ENCODE data around the gene OBP2B.

The OBP2B gene

DNA sequence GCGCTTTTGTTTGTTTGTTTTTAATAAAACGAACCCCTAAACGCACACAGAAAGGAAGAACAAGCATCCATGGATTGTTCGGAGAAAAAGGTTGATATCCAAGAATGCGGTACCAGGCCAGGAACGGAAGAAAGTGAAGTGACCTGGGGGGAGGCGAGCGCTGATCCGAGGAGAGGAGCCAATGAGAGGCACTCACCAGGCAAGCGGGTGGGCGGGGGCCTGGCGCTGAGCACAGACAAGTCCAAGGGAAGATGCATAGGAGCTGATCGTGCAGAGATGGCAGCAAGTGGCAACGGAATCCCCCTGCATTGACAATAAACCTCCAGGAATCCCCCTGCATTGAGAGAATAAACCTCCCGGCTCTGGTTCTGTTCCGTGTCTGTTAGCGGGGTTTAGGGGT, 8.4 kb downstream of the OBP2B start:
- H2BK120ac ChIP-seq (ENCODE audit: insufficient read depth, low read length, poor library complexity), result no peak overlapping the region
- H3K4me3 ChIP-seq (ENCODE audit: low read depth, low read length), result no peak overlapping the region
- no peak overlapping the region for H3K14ac ChIP-seq (ENCODE audit: low read length)
- H3K4me1 ChIP-seq (ENCODE audit: control insufficient read depth in 1 of 2, insufficient read depth in 2 of 2, low read length in 2 of 2), result no peaks in the 10 kb centered on the region
- H2BK12ac ChIP-seq (ENCODE audit: low read length), result no peak overlapping the region
- no peak overlapping the region for H3K23ac ChIP-seq (ENCODE audit: low read length)
- WGBS (ENCODE audit: extremely low coverage, insufficient coverage, insufficient read length), result no CpG with 5 or more reads among the region's 17 CpGs
- peaks cover 6% of the 10 kb centered on the region for H3K9me3 ChIP-seq (ENCODE audit: insufficient read depth, low read depth, low read length)
- no peak overlapping the region for H2AFZ ChIP-seq (ENCODE audit: insufficient read depth, low read length, poor library complexity)
- H4K8ac ChIP-seq (ENCODE audit: low read depth, low read length), result no peak overlapping the region
- H3K9ac ChIP-seq (ENCODE audit: low read length), result no peak overlapping the region
- H4K91ac ChIP-seq (ENCODE audit: low read depth, low read length), result no peak overlapping the region
- H3K79me1 ChIP-seq (ENCODE audit: low read length), result no peaks in the 10 kb centered on the region
- DNase-seq, result no peak
- H3K4me2 ChIP-seq (ENCODE audit: low read length), result no peak overlapping the region
- no peaks in the 10 kb centered on the region for H3K36me3 ChIP-seq (ENCODE audit: control insufficient read depth in 1 of 2, insufficient read depth in 2 of 2, low read length in 2 of 2)
- H3K4ac ChIP-seq (ENCODE audit: low read depth, low read length), result no peak overlapping the region
- no peaks in the 10 kb centered on the region for H3K27me3 ChIP-seq (ENCODE audit: insufficient read depth, low read length)
- no peak overlapping the region for H2BK5ac ChIP-seq (ENCODE audit: low read depth, low read length, poor library complexity)
- no peak overlapping the region for H4K12ac ChIP-seq (ENCODE audit: low read depth, low read length)
- H3K79me2 ChIP-seq (ENCODE audit: control insufficient read depth, insufficient read depth, low read length, poor library complexity), result no peaks in the 10 kb centered on the region
- H2AK5ac ChIP-seq (ENCODE audit: low read length), result no peak overlapping the region
- H3K27ac ChIP-seq (ENCODE audit: low read depth, low read length), result no peak overlapping the region
- H3K18ac ChIP-seq (ENCODE audit: low read length), result no peak overlapping the region

DNA sequence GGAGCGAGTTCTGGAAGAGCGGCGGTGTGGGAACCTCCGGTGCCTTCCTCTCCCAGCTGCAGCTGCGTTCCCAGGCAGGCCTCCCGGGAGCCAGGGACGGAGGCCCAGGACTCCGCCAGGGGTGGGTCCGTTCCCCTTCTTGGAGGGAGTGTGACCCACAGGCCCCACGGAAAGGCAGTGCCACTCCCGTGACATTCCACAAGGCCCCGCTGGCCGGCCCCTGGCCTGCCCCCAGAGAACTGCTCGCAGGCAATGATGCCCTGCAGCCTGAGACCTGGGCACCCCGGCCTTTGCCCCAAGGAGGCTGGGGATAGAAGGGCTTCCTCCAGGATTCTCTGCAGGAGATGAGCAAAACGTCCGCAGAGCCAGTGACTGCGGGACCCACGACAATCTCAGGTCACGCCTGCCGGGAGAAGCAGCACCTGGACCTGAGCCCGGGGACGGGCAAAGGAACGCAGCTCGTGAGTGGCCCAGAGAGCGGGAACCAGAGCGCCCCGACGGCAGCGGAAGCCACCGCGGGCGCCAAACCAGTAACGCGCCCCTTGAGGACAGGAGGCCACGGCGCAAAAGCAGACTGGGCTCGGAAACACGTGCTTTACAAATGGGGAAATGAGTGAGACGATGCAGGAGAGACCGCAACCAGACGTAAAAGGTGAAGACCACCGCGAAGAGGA, 9.3 kb downstream of the OBP2B start:
- H3K79me2 ChIP-seq (ENCODE audit: control insufficient read depth, insufficient read depth, low read length, poor library complexity), result no peaks in the 10 kb centered on the region
- no peak overlapping the region for H3K4me3 ChIP-seq (ENCODE audit: low read depth, low read length)
- H4K91ac ChIP-seq (ENCODE audit: low read depth, low read length), result no peak overlapping the region
- no CpG with 5 or more reads among the region's 44 CpGs for WGBS (ENCODE audit: extremely low coverage, insufficient coverage, insufficient read length)
- no peak overlapping the region for H2BK5ac ChIP-seq (ENCODE audit: low read depth, low read length, poor library complexity)
- no peak overlapping the region for H3K4ac ChIP-seq (ENCODE audit: low read depth, low read length)
- H2AK5ac ChIP-seq (ENCODE audit: low read length), result no peak overlapping the region
- H3K14ac ChIP-seq (ENCODE audit: low read length), result no peak overlapping the region
- no peak overlapping the region for H4K12ac ChIP-seq (ENCODE audit: low read depth, low read length)
- H3K27me3 ChIP-seq (ENCODE audit: insufficient read depth, low read length), result no peaks in the 10 kb centered on the region
- H3K9ac ChIP-seq (ENCODE audit: low read length), result no peak overlapping the region
- no peak overlapping the region for H3K18ac ChIP-seq (ENCODE audit: low read length)
- H4K8ac ChIP-seq (ENCODE audit: low read depth, low read length), result no peak overlapping the region
- H3K27ac ChIP-seq (ENCODE audit: low read depth, low read length), result no peak overlapping the region
- H3K4me2 ChIP-seq (ENCODE audit: low read length), result no peak overlapping the region
- H3K79me1 ChIP-seq (ENCODE audit: low read length), result no peaks in the 10 kb centered on the region
- no peak overlapping the region for H2AFZ ChIP-seq (ENCODE audit: insufficient read depth, low read length, poor library complexity)
- no peak overlapping the region for H2BK12ac ChIP-seq (ENCODE audit: low read length)
- H2BK120ac ChIP-seq (ENCODE audit: insufficient read depth, low read length, poor library complexity), result no peak overlapping the region
- no peaks in the 10 kb centered on the region for H3K4me1 ChIP-seq (ENCODE audit: control insufficient read depth in 1 of 2, insufficient read depth in 2 of 2, low read length in 2 of 2)
- H3K23ac ChIP-seq (ENCODE audit: low read length), result no peak overlapping the region
- DNase-seq, result no peak
- no peaks in the 10 kb centered on the region for H3K36me3 ChIP-seq (ENCODE audit: control insufficient read depth in 1 of 2, insufficient read depth in 2 of 2, low read length in 2 of 2)
- H3K9me3 ChIP-seq (ENCODE audit: insufficient read depth, low read depth, low read length), result peaks cover 6% of the 10 kb centered on the region

DNA sequence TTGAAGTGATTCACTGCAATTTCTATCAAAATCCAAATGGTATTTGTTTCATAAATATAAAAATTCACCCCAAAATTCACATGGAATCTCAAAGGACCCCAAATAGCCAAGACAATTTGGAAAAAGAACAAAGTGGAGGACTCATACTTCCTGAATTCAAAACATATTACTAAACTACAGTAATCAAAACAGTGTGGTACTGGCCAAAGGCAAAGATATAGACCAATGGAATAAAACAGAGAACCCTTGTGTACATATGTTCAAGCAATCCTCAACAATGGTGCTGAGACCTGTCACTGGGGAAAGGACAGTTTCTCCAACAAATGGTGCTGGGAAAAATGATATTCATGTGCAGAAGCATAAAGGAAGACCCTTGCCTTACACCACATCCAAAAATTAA, 14.0 kb downstream of the OBP2B start:
- no peak overlapping the region for H3K4me3 ChIP-seq (ENCODE audit: low read depth, low read length)
- H3K9me3 ChIP-seq (ENCODE audit: insufficient read depth, low read depth, low read length), result peaks cover 2% of the 10 kb centered on the region
- H2AK5ac ChIP-seq (ENCODE audit: low read length), result no peak overlapping the region
- no peak overlapping the region for H4K12ac ChIP-seq (ENCODE audit: low read depth, low read length)
- H3K36me3 ChIP-seq (ENCODE audit: control insufficient read depth in 1 of 2, insufficient read depth in 2 of 2, low read length in 2 of 2), result no peaks in the 10 kb centered on the region
- no peak overlapping the region for H3K9ac ChIP-seq (ENCODE audit: low read length)
- H3K4me2 ChIP-seq (ENCODE audit: low read length), result no peak overlapping the region
- H3K79me1 ChIP-seq (ENCODE audit: low read length), result no peaks in the 10 kb centered on the region
- H3K14ac ChIP-seq (ENCODE audit: low read length), result no peak overlapping the region
- H2BK120ac ChIP-seq (ENCODE audit: insufficient read depth, low read length, poor library complexity), result no peak overlapping the region
- H4K91ac ChIP-seq (ENCODE audit: low read depth, low read length), result no peak overlapping the region
- DNase-seq, result no peak
- H3K4me1 ChIP-seq (ENCODE audit: control insufficient read depth in 1 of 2, insufficient read depth in 2 of 2, low read length in 2 of 2), result no peaks in the 10 kb centered on the region
- H3K27ac ChIP-seq (ENCODE audit: low read depth, low read length), result no peak overlapping the region
- no peak overlapping the region for H4K8ac ChIP-seq (ENCODE audit: low read depth, low read length)
- no peak overlapping the region for H2BK5ac ChIP-seq (ENCODE audit: low read depth, low read length, poor library complexity)
- no peaks in the 10 kb centered on the region for H3K27me3 ChIP-seq (ENCODE audit: insufficient read depth, low read length)
- no peak overlapping the region for H2BK12ac ChIP-seq (ENCODE audit: low read length)
- no peak overlapping the region for H2AFZ ChIP-seq (ENCODE audit: insufficient read depth, low read length, poor library complexity)
- no peak overlapping the region for H3K4ac ChIP-seq (ENCODE audit: low read depth, low read length)
- no peak overlapping the region for H3K23ac ChIP-seq (ENCODE audit: low read length)
- H3K79me2 ChIP-seq (ENCODE audit: control insufficient read depth, insufficient read depth, low read length, poor library complexity), result no peaks in the 10 kb centered on the region
- H3K18ac ChIP-seq (ENCODE audit: low read length), result no peak overlapping the region

DNA sequence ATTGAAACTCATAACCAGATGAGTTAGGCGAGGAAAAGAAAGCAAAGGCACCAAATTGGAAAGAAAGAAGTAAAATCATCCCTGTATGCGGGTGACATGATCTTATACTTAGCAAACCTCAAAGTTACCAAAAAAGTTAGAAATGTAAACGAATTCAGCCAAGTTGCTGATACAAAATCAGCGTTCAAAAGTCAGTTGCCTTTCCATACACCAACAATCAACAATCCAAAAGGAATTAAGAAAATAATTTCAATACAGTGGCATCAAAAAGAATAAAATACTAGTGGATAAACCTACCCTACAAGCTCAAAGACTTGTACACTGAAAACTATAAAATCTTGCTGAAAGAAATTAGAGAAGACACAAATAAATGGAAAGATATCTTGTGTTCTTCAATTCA, 14.5 kb downstream of the OBP2B start:
- Histone ChIP-seq H4K8ac (ENCODE audit: low read depth, low read length) (no peak overlapping the region), H2AFZ (ENCODE audit: insufficient read depth, low read length, poor library complexity) (no peak overlapping the region), H3K9ac (ENCODE audit: low read length) (no peak overlapping the region), H3K14ac (ENCODE audit: low read length) (no peak overlapping the region), H4K91ac (ENCODE audit: low read depth, low read length) (no peak overlapping the region), H4K12ac (ENCODE audit: low read depth, low read length) (no peak overlapping the region), H3K23ac (ENCODE audit: low read length) (no peak overlapping the region), H3K18ac (ENCODE audit: low read length) (no peak overlapping the region), H3K9me3 (ENCODE audit: insufficient read depth, low read depth, low read length) (peaks cover 3% of the 10 kb centered on the region), H3K79me1 (ENCODE audit: low read length) (no peaks in the 10 kb centered on the region), H3K4me1 (ENCODE audit: control insufficient read depth in 1 of 2, insufficient read depth in 2 of 2, low read length in 2 of 2) (no peaks in the 10 kb centered on the region), H3K27me3 (ENCODE audit: insufficient read depth, low read length) (no peaks in the 10 kb centered on the region), H2BK120ac (ENCODE audit: insufficient read depth, low read length, poor library complexity) (no peak overlapping the region), H2BK5ac (ENCODE audit: low read depth, low read length, poor library complexity) (no peak overlapping the region), H2AK5ac (ENCODE audit: low read length) (no peak overlapping the region), H3K4me2 (ENCODE audit: low read length) (no peak overlapping the region), H3K4ac (ENCODE audit: low read depth, low read length) (no peak overlapping the region), H2BK12ac (ENCODE audit: low read length) (no peak overlapping the region), H3K27ac (ENCODE audit: low read depth, low read length) (no peak overlapping the region), H3K4me3 (ENCODE audit: low read depth, low read length) (no peak overlapping the region), H3K79me2 (ENCODE audit: control insufficient read depth, insufficient read depth, low read length, poor library complexity) (no peaks in the 10 kb centered on the region), H3K36me3 (ENCODE audit: control insufficient read depth in 1 of 2, insufficient read depth in 2 of 2, low read length in 2 of 2) (no peaks in the 10 kb centered on the region)
- no peak for DNase-seq
- WGBS (ENCODE audit: extremely low coverage, insufficient coverage, insufficient read length), result no CpG with 5 or more reads among the region's 4 CpGs

Measured in trophoblast cell (in vitro differentiated cells and primary cell).